Keratinocyte (primary cell): ENCODE data around the gene DNM2. TPM values are rescaled to one million over a fixed set of nuclear protein-coding genes. Genes with fewer than 3 reads are reported as not detected.
A peak's percentile ranks its signal among the peaks of the same experiment; 100 is the strongest.

Experiments
- DNase-seq: peaks from one replicate; pipeline ENCODE4 v3.0.0-alpha.2; 2011; ENCODE audit warnings: low read depth, missing footprints, low spot score
- FAIRE-seq: peaks from 2 replicates; lab custom pipeline; 2011; peaks lifted over from hg19 to GRCh38; lab: Jason Lieb, UNC
- H2AFZ ChIP-seq: 2 replicates; pipeline ENCODE4 v1.6.0; 2012; ENCODE audit warnings: low read length, control low read depth, inconsistent platforms; ENCODE audit not compliant: control insufficient read depth
- H3K27ac ChIP-seq: 2 replicates; pipeline ENCODE4 v1.5.1; 2011; ENCODE audit warnings: low read length; ENCODE audit not compliant: control insufficient read depth, insufficient read depth
- H3K27me3 ChIP-seq: 3 replicates; pipeline ENCODE4 v1.6.0; 2011; ENCODE audit warnings: low read length; ENCODE audit not compliant: control insufficient read depth, insufficient read depth; ENCODE audit errors: extremely low read depth
- H3K36me3 ChIP-seq, 2 experiments: 2 replicates in 1 of 2; 3 replicates in 1 of 2; pipeline ENCODE4 v1.5.1; 2011; ENCODE audit warnings: low read length in 2 of 2, mild to moderate bottlenecking in 1 of 2; ENCODE audit not compliant: control insufficient read depth in 2 of 2, insufficient read depth in 2 of 2; ENCODE audit errors: extremely low read depth in 1 of 2
- H3K4me1 ChIP-seq: 3 replicates; pipeline ENCODE4 v1.5.1; 2011; ENCODE audit warnings: low read length; ENCODE audit not compliant: control insufficient read depth, insufficient read depth; ENCODE audit errors: extremely low read depth
- H3K4me2 ChIP-seq: 3 replicates; pipeline ENCODE4 v1.6.0; 2011; ENCODE audit warnings: low read depth, low read length; ENCODE audit not compliant: control insufficient read depth, insufficient read depth; ENCODE audit errors: extremely low read depth
- H3K4me3 ChIP-seq, 3 experiments: fragments of 200-600 bp in 1 of 3; sonication (generic) in 1 of 3; 2 replicates in 2 of 3; 3 replicates in 1 of 3; pipeline ENCODE4 v1.5.1; 2011 to 2016; ENCODE audit warnings: low read length in 3 of 3, mild to moderate bottlenecking in 3 of 3, control low read depth in 2 of 3, inconsistent platforms in 1 of 3, low read depth in 1 of 3, mixed read lengths in 1 of 3, mixed run types in 1 of 3, moderate library complexity in 1 of 3; ENCODE audit not compliant: control insufficient read depth in 2 of 3, insufficient read depth in 2 of 3; ENCODE audit errors: extremely low read depth in 1 of 3
- H3K79me2 ChIP-seq: 2 replicates; pipeline ENCODE4 v1.6.0; 2012; ENCODE audit warnings: low read length; ENCODE audit not compliant: control insufficient read depth, insufficient read depth
- H3K9ac ChIP-seq: 3 replicates; pipeline ENCODE4 v1.6.0; 2011; ENCODE audit warnings: low read length; ENCODE audit not compliant: control insufficient read depth, insufficient read depth; ENCODE audit errors: extremely low read depth
- H3K9me1 ChIP-seq: 3 replicates; pipeline ENCODE4 v1.6.0; 2011; ENCODE audit warnings: low read length; ENCODE audit not compliant: control insufficient read depth, insufficient read depth; ENCODE audit errors: extremely low read depth
- H3K9me3 ChIP-seq: 2 replicates; pipeline ENCODE4 v1.5.1; 2012; ENCODE audit warnings: low read depth, low read length; ENCODE audit not compliant: control insufficient read depth
- H4K20me1 ChIP-seq: 3 replicates; pipeline ENCODE4 v1.6.0; 2011; ENCODE audit warnings: low read length; ENCODE audit not compliant: control insufficient read depth, insufficient read depth; ENCODE audit errors: extremely low read depth
- CTCF ChIP-seq, 3 experiments: IDR thresholded peaks in 1 of 3; conservative IDR thresholded peaks in 1 of 3; optimal IDR thresholded peaks in 1 of 3; 2 replicates in 2 of 3; 3 replicates in 1 of 3; pipeline versions ENCODE3 to v1.5.1; 2011; ENCODE audit warnings: low read length in 3 of 3, mild to moderate bottlenecking in 3 of 3, moderate library complexity in 2 of 3, control low read depth in 1 of 3, inconsistent platforms in 1 of 3; ENCODE audit not compliant: insufficient read depth in 2 of 3; ENCODE audit errors: extremely low read depth in 1 of 3
- EZH2 ChIP-seq: IDR thresholded peaks from one replicate; pipeline ENCODE4 v1.6.1; 2012; ENCODE audit warnings: inconsistent platforms, mild to moderate bottlenecking, low read length, moderate library complexity
- dilution Hi-C: fragments of 300-500 bp; cut with MboI; formaldehyde crosslinking; loops from one replicate; pipeline ENCODE4 v1.7.0; 2020; ENCODE audit warnings: low sequenced_read_pairs; ENCODE audit not compliant: extremely low pct_ligation_motif_present
- polyA plus RNA-seq, 5 experiments: library from polyadenylated mRNA; depleted of rRNA in 3 of 5; stranded (reverse) in 3 of 5; stranded (forward) in 1 of 5; unstranded in 1 of 5; fragments of >200 nt; gene quantifications; 1 replicate in 1 of 5; 2 replicates in 3 of 5; 3 replicates in 1 of 5; pipeline versions ENCODE4 v1.2.1 to v1.2.3, GENCODE V29; 2011 to 2012; ENCODE audit warnings: missing spikeins in 2 of 5, low read depth in 1 of 5, low replicate concordance in 1 of 5

Gene DNM2
- polyA plus RNA-seq, 1 donor (not counting 4 experiments of a cell fraction or from before 2014, with no cell fraction given) = 60.1 TPM

- peak overlapping the region; percentile 43 for H3K9ac ChIP-seq
- no peaks in the 10 kb centered on the region for H3K27me3 ChIP-seq
- peak overlapping the region; percentile 76 for H3K4me2 ChIP-seq
- dilution Hi-C loops = no loop called here
- peak overlapping the region; percentile 29 for H3K27ac ChIP-seq
- peak; percentile 97 for DNase-seq
- no peaks in the 10 kb centered on the region for H4K20me1 ChIP-seq
- no peak for FAIRE-seq
- peaks cover 13 to 14% of the 10 kb centered on the region in 2 experiments for H3K36me3 ChIP-seq
- H3K9me1 ChIP-seq = peaks cover 2% of the 10 kb centered on the region
- peak overlapping the region; percentile 59 to 62 (median 59) for H3K4me3 ChIP-seq
- no peaks in the 10 kb centered on the region for H3K79me2 ChIP-seq
- TF ChIP-seq EZH2 = no peak
- TF ChIP-seq CTCF (optimal IDR thresholded peaks at IDR 0.05 in 1 of 3, IDR thresholded peaks at IDR 0.05 in 1 of 3, conservative IDR thresholded peaks at IDR 0.05 in 1 of 3; ENCODE audit: extremely low read depth in 1 of 3, insufficient read depth in 2 of 3, low read length in 3 of 3) = no peak
- H3K9me3 ChIP-seq = no peaks in the 10 kb centered on the region
- H2AFZ ChIP-seq = peak overlapping the region; percentile 11
- H3K4me1 ChIP-seq = peaks cover 5% of the 10 kb centered on the region
Measured at GRCh38 chr19:10835089-10835753, 117.3 kb downstream of the DNM2 start.

- peak within 1 kb of the TSS; percentile 76 for H3K4me2 ChIP-seq
- H3K4me1 ChIP-seq = peaks cover 5% of the 10 kb centered on the region
- H3K4me3 ChIP-seq = peak within 1 kb of the TSS; percentile 62 to 78 (median 78)
- TF ChIP-seq CTCF (optimal IDR thresholded peaks at IDR 0.05 in 1 of 3, IDR thresholded peaks at IDR 0.05 in 1 of 3, conservative IDR thresholded peaks at IDR 0.05 in 1 of 3; ENCODE audit: extremely low read depth in 1 of 3, insufficient read depth in 2 of 3, low read length in 3 of 3) (peak in 1 of 3 experiments; percentile 3), EZH2 (no peak)
- FAIRE-seq (peak; percentile 36), DNase-seq (peak; percentile 68)
- H3K27me3 ChIP-seq = no peaks in the 10 kb centered on the region
- no peaks in the 10 kb centered on the region for H4K20me1 ChIP-seq
- dilution Hi-C loops = no loop called here
- H3K9me1 ChIP-seq = peaks cover 2% of the 10 kb centered on the region
- H3K9me3 ChIP-seq = no peaks in the 10 kb centered on the region
- peaks cover 11 to 14% of the 10 kb centered on the region in 2 experiments for H3K36me3 ChIP-seq
- H2AFZ ChIP-seq = peak within 1 kb of the TSS; percentile 89
- peak within 1 kb of the TSS; percentile 88 for H3K27ac ChIP-seq
- H3K79me2 ChIP-seq = no peaks in the 10 kb centered on the region
- peak within 1 kb of the TSS; percentile 80 for H3K9ac ChIP-seq
Measured at GRCh38 chr19:10835754-10836478, 118.0 kb downstream of the DNM2 start, which contains the start of gene TMED1. TSS of gene TMED1 (minus strand) at chr19:10836212. CDS start at chr19:10836191, 21 bp downstream.
